Transverse colon (tissue), 4 donors: ENCODE measurements around the gene CAPZA1. TPM values are rescaled to one million over a fixed set of nuclear protein-coding genes. Genes with fewer than 3 reads are reported as not detected.
A peak's percentile ranks its signal among the peaks of the same experiment; 100 is the strongest.

ENCODE experiments used
- DNase-seq: peaks from one replicate; pipeline ENCODE4 v3.0.0-alpha.2; 2019
- H3K27ac ChIP-seq, 4 donors: fragments of 200-600 bp; sonication (generic); 2 replicates each; pipeline ENCODE4 v1.5.1; 2016 to 2018; ENCODE audit warnings: inconsistent platforms in 4 of 4
- H3K27me3 ChIP-seq: fragments of 200-600 bp; sonication (generic); 2 replicates; pipeline ENCODE4 v1.5.1; 2017; ENCODE audit warnings: inconsistent platforms
- H3K36me3 ChIP-seq, 4 donors: fragments of 200-600 bp; sonication (generic); 2 replicates each; pipeline ENCODE4 v1.5.1; 2017 to 2019; ENCODE audit warnings: inconsistent platforms in 4 of 4
- H3K4me1 ChIP-seq, 4 donors: fragments of 200-600 bp; sonication (generic); 2 replicates each; pipeline ENCODE4 v1.5.1; 2017 to 2020; ENCODE audit warnings: inconsistent platforms in 4 of 4
- H3K4me3 ChIP-seq, 4 donors: fragments of 200-600 bp; sonication (generic); 1 replicate in 1 of 4; 2 replicates in 3 of 4; pipeline versions ENCODE4 v1.5.1 to v1.6.1; 2017 to 2019; ENCODE audit warnings: inconsistent platforms in 4 of 4
- H3K9me3 ChIP-seq, 2 donors: fragments of 200-600 bp; sonication (generic); 2 replicates each; pipeline ENCODE4 v1.5.1; 2017 to 2019; ENCODE audit warnings: inconsistent platforms in 2 of 2
- EP300 ChIP-seq: sonication (generic); formaldehyde crosslinking; IDR thresholded peaks from one replicate; pipeline ENCODE4 v1.6.1; 2017; ENCODE audit warnings: antibody characterized with exemption, low read depth
- POLR2A ChIP-seq: fragments of 450-650 bp; IDR thresholded peaks from one replicate; pipeline ENCODE4 v1.6.1; 2016; ENCODE audit warnings: antibody characterized with exemption, mild to moderate bottlenecking, moderate library complexity
- POLR2AphosphoS5 ChIP-seq, 3 donors: sonication (generic); formaldehyde crosslinking; IDR thresholded peaks; one replicate each; pipeline ENCODE4 v1.6.1; 2016; ENCODE audit warnings: antibody characterized with exemption in 3 of 3
- WGBS, 2 donors: methylation state at CpG; one replicate each; pipeline ENCODE4 v1.1.5; 2018; ENCODE audit warnings: low coverage in 1 of 2; 5-methylcytosine and 5-hydroxymethylcytosine counted together
- in situ Hi-C, 4 donors: fragments of 200-750 bp; cut with MboI; loops; one replicate each; pipeline versions ENCODE4 v1.15.0 to v1.15.1; 2017; ENCODE audit warnings: low sequenced_read_pairs in 3 of 4, low pct_ligation_motif_present in 1 of 4, low pct_unique_long_range_greater_than_20kb in 1 of 4
- intact Hi-C: fragments of 100-400 bp; cut with DNase I; formaldehyde crosslinking; loops from one replicate; pipeline ENCODE4 v1.15.1; 2023; ENCODE audit warnings: low total_unique reads
- total RNA-seq, 4 donors: library from RNA; depleted of rRNA; stranded (reverse); fragments of >200 nt; gene quantifications; one replicate each; pipeline ENCODE4 v1.1.0, GENCODE V29; 2016
- TF ChIP-seq, protein P1 (sequence below), 5 experiments: fragments of 200-600 bp in 3 of 5; fragments of 450-650 bp in 2 of 5; sonication (generic) in 3 of 5; IDR thresholded peaks; 1 replicate in 2 of 5; 2 replicates in 3 of 5; pipeline ENCODE4 v1.5.1; 2016 to 2017; ENCODE audit warnings: antibody characterized with exemption in 5 of 5, inconsistent platforms in 3 of 5, mild to moderate bottlenecking in 2 of 5, moderate library complexity in 1 of 5

CAPZA1 gene
- total RNA-seq, 4 donors from 2014 or later: 44.2 to 228 (median 123) TPM

DNA sequence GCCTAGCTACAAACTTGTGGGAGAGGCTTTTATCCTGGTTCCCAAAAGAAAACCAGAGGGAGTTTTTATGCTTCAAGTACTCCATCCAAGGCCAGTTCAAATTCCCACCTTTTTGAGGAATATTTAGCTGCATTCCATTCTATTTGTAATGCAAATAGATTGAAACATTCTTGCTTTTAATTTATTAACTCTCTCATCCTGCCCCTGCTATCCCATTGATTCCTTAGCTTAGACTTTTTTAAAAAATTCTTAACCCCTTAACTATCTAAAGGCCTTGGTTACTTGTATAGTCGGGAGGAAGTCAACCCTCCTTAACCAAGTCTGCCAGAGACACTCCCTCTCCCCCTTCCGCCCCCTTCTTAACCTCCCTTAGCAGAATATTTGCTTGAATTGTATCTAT is 52.4 kb downstream of the CAPZA1 start:
- Histone ChIP-seq H3K4me1 (peaks cover 11 to 24% (median 16%) of the 10 kb centered on the region in 4 donors), H3K4me3 (no peak overlapping the region), H3K27me3 (no peaks in the 10 kb centered on the region), H3K27ac (no peak overlapping the region), H3K9me3 (no peaks in the 10 kb centered on the region), H3K36me3 (peaks cover 0 to 18% (median 4%) of the 10 kb centered on the region in 4 donors)
- in situ Hi-C loops (no loop called here), intact Hi-C loops (no loop called here)
- DNase-seq: no peak
- no peak for TF ChIP-seq EP300
- TF ChIP-seq POLR2A: no peak
- no peak for TF ChIP-seq POLR2AphosphoS5 (IDR thresholded peaks at IDR 0.05)
- TF ChIP-seq, protein P1, sequence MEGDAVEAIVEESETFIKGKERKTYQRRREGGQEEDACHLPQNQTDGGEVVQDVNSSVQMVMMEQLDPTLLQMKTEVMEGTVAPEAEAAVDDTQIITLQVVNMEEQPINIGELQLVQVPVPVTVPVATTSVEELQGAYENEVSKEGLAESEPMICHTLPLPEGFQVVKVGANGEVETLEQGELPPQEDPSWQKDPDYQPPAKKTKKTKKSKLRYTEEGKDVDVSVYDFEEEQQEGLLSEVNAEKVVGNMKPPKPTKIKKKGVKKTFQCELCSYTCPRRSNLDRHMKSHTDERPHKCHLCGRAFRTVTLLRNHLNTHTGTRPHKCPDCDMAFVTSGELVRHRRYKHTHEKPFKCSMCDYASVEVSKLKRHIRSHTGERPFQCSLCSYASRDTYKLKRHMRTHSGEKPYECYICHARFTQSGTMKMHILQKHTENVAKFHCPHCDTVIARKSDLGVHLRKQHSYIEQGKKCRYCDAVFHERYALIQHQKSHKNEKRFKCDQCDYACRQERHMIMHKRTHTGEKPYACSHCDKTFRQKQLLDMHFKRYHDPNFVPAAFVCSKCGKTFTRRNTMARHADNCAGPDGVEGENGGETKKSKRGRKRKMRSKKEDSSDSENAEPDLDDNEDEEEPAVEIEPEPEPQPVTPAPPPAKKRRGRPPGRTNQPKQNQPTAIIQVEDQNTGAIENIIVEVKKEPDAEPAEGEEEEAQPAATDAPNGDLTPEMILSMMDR (IDR thresholded peaks at IDR 0.05): no peak
- 86% methylated on average over 2 of the region's 2 CpGs; no CpG with 5 or more reads in 1 of the 2 donors for WGBS, 2 donors

- no peak for DNase-seq
- intact Hi-C loops: no loop called here
- Histone ChIP-seq H3K9me3 (no peaks in the 10 kb centered on the region), H3K27me3 (no peaks in the 10 kb centered on the region), H3K36me3 (peaks cover 0 to 12% (median 4%) of the 10 kb centered on the region in 4 donors), H3K27ac (peak overlapping the region in 2 of 4 donors; percentile 85 to 94), H3K4me3 (no peak overlapping the region), H3K4me1 (peaks cover 11 to 24% (median 16%) of the 10 kb centered on the region in 4 donors)
- in situ Hi-C loops: no loop called here
- 91 to 100% methylated on average over 1 of the region's 1 CpG for WGBS, 2 donors
- TF ChIP-seq POLR2AphosphoS5 (IDR thresholded peaks at IDR 0.05) (no peak), POLR2A (no peak), EP300 (no peak)
- TF ChIP-seq, protein P1 (IDR thresholded peaks at IDR 0.05): no peak
Observed at GRCh38 chr1:112672842-112673241, 53.2 kb downstream of the CAPZA1 start.

- Histone ChIP-seq H3K27ac (peak overlapping the region; percentile 85 to 94 (median 91)), H3K36me3 (peaks cover 0 to 7% (median 2%) of the 10 kb centered on the region in 4 donors), H3K9me3 (no peaks in the 10 kb centered on the region), H3K4me3 (peak overlapping the region; percentile 68 to 89 (median 78)), H3K4me1 (peaks cover 11 to 24% (median 16%) of the 10 kb centered on the region in 4 donors), H3K27me3 (no peaks in the 10 kb centered on the region)
- WGBS, 2 donors: 9 to 10% methylated on average over 7 to 18 of the region's 18 CpGs
- in situ Hi-C loops (no loop called here), intact Hi-C loops (no loop called here)
- DNase-seq: no peak
- TF ChIP-seq, protein P1 (IDR thresholded peaks at IDR 0.05): peak; percentile 34 to 64 (median 43)
- no peak for TF ChIP-seq EP300
Observed at GRCh38 chr1:112673592-112674439, 54.2 kb downstream of the CAPZA1 start.

DNA sequence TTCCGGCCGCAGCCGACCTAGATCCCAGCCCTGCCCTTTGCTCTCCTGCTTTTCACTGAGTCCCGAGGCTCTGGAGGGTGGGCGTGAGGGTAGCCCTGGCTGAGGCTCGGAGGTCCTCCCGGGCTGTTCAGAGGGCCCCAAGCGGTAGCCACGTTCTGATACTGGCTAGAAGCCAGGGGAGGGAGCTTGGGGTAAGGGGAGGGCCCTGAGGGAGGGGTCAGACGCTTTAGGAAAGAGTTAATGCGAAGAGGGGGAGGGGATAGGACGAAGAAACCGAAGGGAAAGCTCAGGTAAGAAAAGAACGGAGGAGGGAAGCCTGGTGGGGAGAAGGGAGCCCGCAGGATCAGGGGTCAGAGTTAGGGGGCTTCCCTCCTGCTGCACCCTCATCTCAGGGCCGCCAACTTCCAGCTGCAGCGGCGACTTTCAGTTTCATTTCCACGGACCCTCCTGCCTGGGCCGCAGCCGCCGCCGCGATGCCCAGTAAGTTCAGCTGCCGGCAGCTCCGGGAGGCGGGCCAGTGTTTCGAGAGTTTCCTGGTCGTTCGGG is 54.9 kb downstream of the CAPZA1 start, which contains the start of gene MOV10:
Gene MOV10 (plus strand): TSS at position 220 of the 546 bp plus-strand sequence. CDS start 254 bp downstream, at position 474.
- Histone ChIP-seq H3K27ac (peak within 1 kb of the TSS; percentile 85 to 94 (median 91)), H3K9me3 (no peaks in the 10 kb centered on the region), H3K4me1 (peaks cover 11 to 24% (median 16%) of the 10 kb centered on the region in 4 donors), H3K27me3 (no peaks in the 10 kb centered on the region), H3K36me3 (peaks cover 0 to 5% (median 0%) of the 10 kb centered on the region in 4 donors), H3K4me3 (peak within 1 kb of the TSS; percentile 68 to 89 (median 78))
- TF ChIP-seq, protein P1 (IDR thresholded peaks at IDR 0.05): no peak
- TF ChIP-seq POLR2A (peak; percentile 51), POLR2AphosphoS5 (IDR thresholded peaks at IDR 0.05) (peak; percentile 4 to 53 (median 22))
- in situ Hi-C loops: no loop called here
- DNase-seq: peak; percentile 73
- 0% methylated on average over 5 to 30 of the region's 30 CpGs for WGBS, 2 donors
- intact Hi-C loops: no loop called here
